HFFc6 (cell line): ENCODE data around the gene CPEB4. TPM values are rescaled to one million over a fixed set of nuclear protein-coding genes. Genes with fewer than 3 reads are reported as not detected.
A peak's percentile ranks its signal among the peaks of the same experiment; 100 is the strongest.

Experiments used
- DNase-seq: peaks from one replicate; pipeline ENCODE4 v3.0.0-alpha.2; 2018
- H3K27ac Mint-ChIP-seq: 2 replicates; pipeline ENCODE4 v1.8.0; 2020; ENCODE audit warnings: mild to moderate bottlenecking, mixed read lengths
- H3K27me3 Mint-ChIP-seq: 2 replicates; pipeline ENCODE4 v1.8.0; 2021; ENCODE audit warnings: mild to moderate bottlenecking, moderate library complexity, mixed read lengths; ENCODE audit not compliant: insufficient read depth
- H3K36me3 Mint-ChIP-seq: 2 replicates; pipeline ENCODE4 v1.8.0; 2021; ENCODE audit warnings: low read depth, mixed read lengths
- H3K4me1 Mint-ChIP-seq: 2 replicates; pipeline ENCODE4 v1.8.0; 2020; ENCODE audit warnings: low read depth, mixed read lengths
- H3K4me3 Mint-ChIP-seq: 2 replicates; pipeline ENCODE4 v1.8.0; 2020; ENCODE audit warnings: mild to moderate bottlenecking, moderate library complexity, mixed read lengths
- H3K9me3 Mint-ChIP-seq: 2 replicates; pipeline ENCODE4 v1.8.0; 2020; ENCODE audit warnings: mild to moderate bottlenecking, mixed read lengths
- CTCF ChIP-seq: fragments of 200-600 bp; sonication (generic); IDR thresholded peaks from 2 replicates; pipeline ENCODE4 v1.5.0; 2021; ENCODE audit warnings: antibody characterized with exemption, mild to moderate bottlenecking
- total RNA-seq, 6 experiments: library from RNA; stranded (reverse); fragmentation: NEBNext Ultra II Directional; extraction: Animal tissue kit (Norgen Biotek cat#: 25700); gene quantifications; 2 replicates in 1 of 6; 3 replicates in 5 of 6; pipeline ENCODE4 v1.2.3, GENCODE V29; 2021

Gene CPEB4
- total RNA-seq, 6 experiments from 2014 or later, result 19.5 to 25.9 (median 22.3) TPM

DNA sequence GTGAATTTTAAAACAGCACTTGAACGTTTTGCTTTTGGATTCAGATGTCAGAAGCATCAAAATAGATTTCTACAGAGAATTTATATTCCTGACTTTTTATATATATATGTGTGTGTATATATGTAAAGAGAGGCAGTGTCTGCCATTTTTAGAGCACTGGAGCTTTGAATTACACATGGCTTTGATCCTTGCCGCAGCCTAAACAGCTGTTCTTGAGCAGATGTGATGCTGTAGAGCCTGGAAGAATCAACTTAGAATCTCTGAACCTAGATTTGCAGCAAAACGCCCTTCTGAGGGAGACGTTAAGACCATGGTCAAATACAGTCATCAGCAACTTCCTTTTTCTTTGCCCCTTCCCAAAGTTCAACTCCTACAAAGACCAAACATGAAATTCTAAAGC lies 79.1 kb downstream of the CPEB4 start:
- no peak for TF ChIP-seq CTCF
- no peaks in the 10 kb centered on the region for H3K9me3 Mint-ChIP-seq
- H3K4me3 Mint-ChIP-seq, result no peak overlapping the region
- H3K27me3 Mint-ChIP-seq, result peaks cover 5% of the 10 kb centered on the region
- no peak overlapping the region for H3K27ac Mint-ChIP-seq
- H3K36me3 Mint-ChIP-seq, result peaks cover 5% of the 10 kb centered on the region; the same call in 1 of the 2 replicates
- no peak for DNase-seq
- H3K4me1 Mint-ChIP-seq, result peaks cover 40% of the 10 kb centered on the region

DNA sequence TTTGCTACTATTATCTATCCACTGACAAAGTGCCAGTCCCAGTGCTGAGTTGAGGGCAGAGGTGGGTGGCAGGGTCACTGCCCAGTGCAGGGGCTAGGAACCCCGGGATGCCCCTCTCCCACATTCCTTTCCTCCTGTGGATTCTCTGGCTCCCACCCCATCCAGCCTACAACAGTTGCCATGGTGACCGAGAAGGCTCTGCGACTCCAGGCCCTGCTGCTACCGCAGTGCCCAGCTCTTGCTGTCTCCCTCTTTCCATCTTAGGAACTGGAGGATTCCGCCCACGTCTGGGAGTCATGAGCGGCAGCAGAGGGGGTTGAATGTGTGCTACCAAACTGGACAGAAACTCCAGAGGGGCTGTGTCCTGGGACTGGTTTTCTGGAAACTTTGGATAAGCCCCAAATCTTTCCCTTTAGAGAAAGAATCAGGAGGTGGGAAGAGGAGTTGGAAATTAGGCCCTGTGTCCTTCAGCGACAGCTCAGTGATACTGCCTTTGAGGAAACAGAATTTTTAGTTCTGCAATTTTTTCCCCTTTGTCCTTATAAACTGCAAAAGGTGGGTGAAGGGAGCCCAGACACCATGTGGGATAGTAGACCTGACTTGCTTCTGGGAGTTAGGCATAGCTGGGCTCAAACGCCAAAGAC lies 80.1 kb downstream of the CPEB4 start:
- no peak for TF ChIP-seq CTCF
- Mint-ChIP-seq H3K27me3 (peaks cover 5% of the 10 kb centered on the region), H3K36me3 (no peaks in the 10 kb centered on the region), H3K9me3 (no peaks in the 10 kb centered on the region), H3K27ac (no peak overlapping the region), H3K4me1 (peaks cover 35% of the 10 kb centered on the region), H3K4me3 (no peak overlapping the region)
- DNase-seq, result no peak

DNA sequence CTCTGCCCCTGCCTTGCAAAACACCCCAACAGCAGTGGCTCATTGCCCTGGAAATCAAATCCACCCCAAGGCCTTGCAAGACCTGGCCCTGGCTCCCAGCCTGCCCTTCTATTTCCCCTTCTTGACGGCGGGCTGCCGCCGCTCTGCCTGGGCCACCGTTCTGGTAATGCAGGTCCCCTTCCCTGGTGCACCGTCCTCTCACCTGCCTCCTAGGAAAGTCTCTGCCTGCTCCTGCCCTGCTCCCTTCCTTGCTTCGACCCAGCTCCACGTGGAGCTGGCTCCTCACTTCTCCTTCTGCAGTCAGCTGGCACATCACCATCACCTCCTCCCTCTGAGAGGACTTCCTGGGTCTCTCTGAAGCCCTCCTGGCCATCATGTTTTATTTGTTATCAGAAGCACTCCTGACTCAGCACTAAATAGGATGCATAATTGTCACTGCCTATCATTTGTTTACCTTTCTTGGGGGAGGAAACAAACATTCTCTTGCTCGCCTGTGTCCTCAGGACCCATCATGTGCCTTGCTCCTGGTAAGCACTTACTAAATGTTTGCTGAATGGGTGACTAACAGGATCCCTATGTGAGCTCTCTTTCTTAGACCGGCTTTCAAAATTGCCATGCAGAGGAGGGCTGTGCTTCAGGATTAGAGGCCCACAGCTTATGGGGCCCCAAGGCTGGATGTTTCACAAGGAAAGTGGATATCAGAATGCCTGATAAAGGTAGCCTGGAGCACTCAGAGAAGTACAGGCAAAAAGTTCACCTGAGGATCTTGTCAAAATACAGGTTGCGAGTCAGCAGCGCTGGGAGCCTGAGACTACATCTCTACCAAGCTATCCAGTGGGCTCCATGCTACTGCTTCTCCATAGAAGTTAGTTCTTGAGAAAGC lies 81.3 kb downstream of the CPEB4 start:
- peak; percentile 70 for DNase-seq
- TF ChIP-seq CTCF, result no peak
- H3K4me3 Mint-ChIP-seq, result no peak overlapping the region
- peaks cover 3% of the 10 kb centered on the region for H3K27me3 Mint-ChIP-seq
- H3K9me3 Mint-ChIP-seq, result no peaks in the 10 kb centered on the region
- no peaks in the 10 kb centered on the region for H3K36me3 Mint-ChIP-seq
- peak overlapping the region; percentile 66 for H3K27ac Mint-ChIP-seq
- peaks cover 32% of the 10 kb centered on the region for H3K4me1 Mint-ChIP-seq

- Mint-ChIP-seq H3K27ac (no peak overlapping the region), H3K9me3 (no peaks in the 10 kb centered on the region), H3K4me1 (peaks cover 32% of the 10 kb centered on the region), H3K4me3 (no peak overlapping the region), H3K27me3 (peaks cover 3% of the 10 kb centered on the region; the same call in 1 of the 2 replicates), H3K36me3 (no peaks in the 10 kb centered on the region)
- no peak for DNase-seq
- TF ChIP-seq CTCF, result peak; percentile 64
Measured at GRCh38 chr5:173970878-173971650, 82.9 kb downstream of the CPEB4 start.

GRCh38 chr5:173971681-173972345 lies 83.7 kb downstream of the CPEB4 start:
- DNase-seq, result no peak
- Mint-ChIP-seq H3K4me3 (no peak overlapping the region), H3K4me1 (peaks cover 32% of the 10 kb centered on the region), H3K9me3 (no peaks in the 10 kb centered on the region), H3K36me3 (no peaks in the 10 kb centered on the region), H3K27me3 (peaks cover 3% of the 10 kb centered on the region; the same call in 1 of the 2 replicates), H3K27ac (no peak overlapping the region)
- TF ChIP-seq CTCF, result no peak
